HepG2 (cell line): ENCODE data around the gene ART1. TPM values are rescaled to one million over a fixed set of nuclear protein-coding genes. Genes with fewer than 3 reads are reported as not detected.

Source experiments
- ATAC-seq: fragments of 200-7000 bp; cut with Tn5 transposase; 3 replicates; pipeline ENCODE4 v1.9.1; 2020; ENCODE audit warnings: mild to moderate bottlenecking, moderate library complexity
- BruUV-seq: library from RNA; stranded (reverse); fragments of 400-500 nt; replicated peaks from 2 replicates; lab custom pipeline; 2021; lab: Mats Ljungman, UMichigan
- CTCF ChIA-PET: fragments of 300-600 bp; formaldehyde crosslinking; extraction: SDS; loops from one replicate; lab custom pipeline; 2021; ENCODE audit warnings: low total read pairs, inconsistent platforms, low intra/inter-chr PET ratio; lab: Yijun Ruan, JAX
- POLR2A ChIA-PET: fragments of 350-600 bp; sonication (Branson Sonifier 250); formaldehyde crosslinking; loops from one replicate; lab custom pipeline; 2020; ENCODE audit warnings: antibody characterized with exemption, inconsistent platforms; lab: Yijun Ruan, JAX
- DNase-seq: peaks from one replicate; pipeline ENCODE4 v3.0.0-alpha.2; 2015; ENCODE audit warnings: low spot score
- FAIRE-seq: peaks from 3 replicates; lab custom pipeline; 2011; peaks lifted over from hg19 to GRCh38; lab: Jason Lieb, UNC
- H2AFZ ChIP-seq: one replicate; pipeline ENCODE4 v1.6.1; 2011; ENCODE audit warnings: low read length, inconsistent platforms
- H3K27ac ChIP-seq: fragments of 300-600 bp; 3 replicates; pipeline ENCODE4 v1.8.0; 2011; ENCODE audit warnings: mixed run types, mild to moderate bottlenecking, mixed read lengths, low read length, inconsistent platforms; ENCODE audit not compliant: insufficient read depth; ENCODE audit errors: extremely low read length
- H3K27me3 ChIP-seq, 2 experiments: fragments of 200-600 bp in 1 of 2; 2 replicates in 1 of 2; 3 replicates in 1 of 2; pipeline versions ENCODE4 v1.6.0 to v1.8.0; 2011; ENCODE audit warnings: low read length in 2 of 2, mild to moderate bottlenecking in 2 of 2, moderate library complexity in 2 of 2, inconsistent platforms in 1 of 2; ENCODE audit not compliant: insufficient read depth in 2 of 2, control insufficient read depth in 1 of 2
- H3K36me3 ChIP-seq, 2 experiments: fragments of 200-600 bp in 1 of 2; replicated peaks in 1 of 2; 2 replicates in 1 of 2; 3 replicates in 1 of 2; pipeline versions ENCODE4 v1.5.1 to v1.8.0; 2011; ENCODE audit warnings: low read length in 2 of 2, inconsistent platforms in 1 of 2; ENCODE audit not compliant: insufficient read depth in 2 of 2, control insufficient read depth in 1 of 2
- H3K4me1 ChIP-seq: 2 replicates; pipeline ENCODE4 v1.5.1; 2012; ENCODE audit warnings: low read length, inconsistent platforms; ENCODE audit not compliant: insufficient read depth
- H3K4me2 ChIP-seq: 2 replicates; pipeline ENCODE4 v1.6.0; 2011; ENCODE audit warnings: low read depth, low read length, inconsistent platforms
- H3K4me3 ChIP-seq, 3 experiments: fragments of 200-600 bp in 1 of 3; sonication (generic), shearing (Covaris generic) in 1 of 3; replicated peaks in 1 of 3; 2 replicates each; pipeline ENCODE4 v1.5.1; 2011 to 2016; ENCODE audit warnings: low read length in 3 of 3, inconsistent platforms in 2 of 3, low read depth in 2 of 3, mild to moderate bottlenecking in 2 of 3, control low read depth in 1 of 3, mixed read lengths in 1 of 3; ENCODE audit not compliant: insufficient read depth in 1 of 3
- H3K79me2 ChIP-seq: one replicate; pipeline ENCODE4 v1.6.1; 2011; ENCODE audit warnings: low read length, inconsistent platforms; ENCODE audit not compliant: insufficient read depth
- H3K9ac ChIP-seq: 2 replicates; pipeline ENCODE4 v1.6.0; 2011; ENCODE audit warnings: mild to moderate bottlenecking, low read depth, low read length, inconsistent platforms; ENCODE audit not compliant: insufficient read depth
- H3K9me3 ChIP-seq: 2 replicates; pipeline ENCODE4 v1.5.1; 2012; ENCODE audit warnings: mild to moderate bottlenecking, low read length
- H4K20me1 ChIP-seq: 2 replicates; pipeline ENCODE4 v1.6.0; 2011; ENCODE audit warnings: inconsistent platforms, mild to moderate bottlenecking, low read length, moderate library complexity; ENCODE audit not compliant: insufficient read depth
- TARDBP ChIP-seq: sonication (generic); formaldehyde crosslinking; IDR thresholded peaks from 2 replicates; pipeline ENCODE4 v1.8.0; 2022; ENCODE audit warnings: mild to moderate bottlenecking, missing genetic modification reagents
- THAP11 ChIP-seq: IDR thresholded peaks from 2 replicates; pipeline ENCODE4 v1.6.1; 2016; ENCODE audit warnings: missing biosample characterization, missing genetic modification reagents
- WGBS: methylation state at CpG from one replicate; pipeline ENCODE4 v1.1.6; 2017; ENCODE audit warnings: low lambda C conversion rate; 5-methylcytosine and 5-hydroxymethylcytosine counted together
- in situ Hi-C: cut with HindIII; loops from 2 replicates; pipeline ENCODE4 v1.10.0; 2017; ENCODE audit warnings: low pct_unique_long_range_greater_than_20kb; ENCODE audit not compliant: extremely low pct_ligation_motif_present
- intact Hi-C: fragments of 100-400 bp; cut with micrococcal nuclease; formaldehyde crosslinking; loops from one replicate; pipeline ENCODE4 v1.10.0; 2022; ENCODE audit not compliant: unreplicated experiment
- polyA plus RNA-seq, 8 experiments: library from polyadenylated mRNA; depleted of rRNA in 3 of 8; stranded (reverse) in 7 of 8; unstranded in 1 of 8; fragments of >200 nt; fragmentation: Illumina TruSeq in 4 of 8; extraction: Trizol in 4 of 8; gene quantifications; 2 replicates each; pipeline versions ENCODE4 v1.2.1 to v1.2.3, GENCODE V29; 2011 to 2016; ENCODE audit warnings: low read depth in 4 of 8, missing spikeins in 1 of 8, mixed read lengths in 1 of 8; ENCODE audit not compliant: insufficient read depth in 1 of 8
- total RNA-seq, 5 experiments: library from RNA; depleted of rRNA; stranded (reverse); fragments of >200 nt; fragmentation: Illumina TruSeq; extraction: Trizol; gene quantifications; 2 replicates each; pipeline ENCODE4 v1.2.3, GENCODE V29; 2016; ENCODE audit warnings: low read depth in 1 of 5
- TF ChIP-seq, protein P1 (sequence below): IDR thresholded peaks from 2 replicates; pipeline ENCODE4 v1.6.1; 2018; ENCODE audit warnings: missing genetic modification reagents
- TF ChIP-seq, protein P2 (sequence below): sonication (generic); formaldehyde crosslinking; IDR thresholded peaks from 2 replicates; pipeline ENCODE4 v1.9.0; 2021; ENCODE audit warnings: missing genetic modification reagents, mild to moderate bottlenecking, borderline replicate concordance
- TF ChIP-seq, protein P3 (sequence below): sonication (generic); formaldehyde crosslinking; IDR thresholded peaks from 2 replicates; pipeline ENCODE4 v1.4.0; 2020; ENCODE audit warnings: mild to moderate bottlenecking, missing genetic modification reagents

ART1 gene
- total and polyA plus RNA-seq, 2 of the 13 experiments (the other 11 are each of a cell fraction or from before 2014, with no cell fraction given): not detected

DNA sequence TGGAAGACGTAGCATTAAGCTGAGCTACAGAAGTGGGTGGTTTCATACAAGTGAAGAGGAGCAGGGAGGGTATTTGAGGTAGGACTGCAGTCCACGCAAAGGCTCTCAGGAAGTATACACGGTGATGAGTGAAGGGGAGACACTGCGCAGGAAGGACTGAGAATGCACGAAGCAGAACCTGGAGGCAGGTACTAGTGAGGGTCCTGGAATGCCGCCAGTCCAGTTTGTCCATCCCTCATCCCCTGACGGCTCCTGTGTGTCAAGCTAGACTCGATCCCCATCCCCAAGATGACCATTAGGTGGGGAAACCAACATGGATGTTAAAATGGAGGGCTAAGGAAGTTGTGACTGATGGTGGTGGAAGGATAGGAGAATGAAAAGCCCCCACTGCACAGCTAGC is 26.9 kb upstream of the ART1 start:
- FAIRE-seq (no peak), DNase-seq (no peak), ATAC-seq (no peak)
- no peak overlapping the region for H2AFZ ChIP-seq
- in situ Hi-C loops (no loop called here), intact Hi-C loops (no loop called here)
- H3K27ac ChIP-seq: no peak overlapping the region
- TF ChIP-seq, protein P1, sequence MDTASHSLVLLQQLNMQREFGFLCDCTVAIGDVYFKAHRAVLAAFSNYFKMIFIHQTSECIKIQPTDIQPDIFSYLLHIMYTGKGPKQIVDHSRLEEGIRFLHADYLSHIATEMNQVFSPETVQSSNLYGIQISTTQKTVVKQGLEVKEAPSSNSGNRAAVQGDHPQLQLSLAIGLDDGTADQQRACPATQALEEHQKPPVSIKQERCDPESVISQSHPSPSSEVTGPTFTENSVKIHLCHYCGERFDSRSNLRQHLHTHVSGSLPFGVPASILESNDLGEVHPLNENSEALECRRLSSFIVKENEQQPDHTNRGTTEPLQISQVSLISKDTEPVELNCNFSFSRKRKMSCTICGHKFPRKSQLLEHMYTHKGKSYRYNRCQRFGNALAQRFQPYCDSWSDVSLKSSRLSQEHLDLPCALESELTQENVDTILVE: no peak
- TF ChIP-seq, protein P2, sequence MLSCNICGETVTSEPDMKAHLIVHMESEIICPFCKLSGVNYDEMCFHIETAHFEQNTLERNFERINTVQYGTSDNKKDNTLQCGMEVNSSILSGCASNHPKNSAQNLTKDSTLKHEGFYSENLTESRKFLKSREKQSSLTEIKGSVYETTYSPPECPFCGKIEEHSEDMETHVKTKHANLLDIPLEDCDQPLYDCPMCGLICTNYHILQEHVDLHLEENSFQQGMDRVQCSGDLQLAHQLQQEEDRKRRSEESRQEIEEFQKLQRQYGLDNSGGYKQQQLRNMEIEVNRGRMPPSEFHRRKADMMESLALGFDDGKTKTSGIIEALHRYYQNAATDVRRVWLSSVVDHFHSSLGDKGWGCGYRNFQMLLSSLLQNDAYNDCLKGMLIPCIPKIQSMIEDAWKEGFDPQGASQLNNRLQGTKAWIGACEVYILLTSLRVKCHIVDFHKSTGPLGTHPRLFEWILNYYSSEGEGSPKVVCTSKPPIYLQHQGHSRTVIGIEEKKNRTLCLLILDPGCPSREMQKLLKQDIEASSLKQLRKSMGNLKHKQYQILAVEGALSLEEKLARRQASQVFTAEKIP (CRISPR knock-in tag): no peak
- TF ChIP-seq, protein P3, sequence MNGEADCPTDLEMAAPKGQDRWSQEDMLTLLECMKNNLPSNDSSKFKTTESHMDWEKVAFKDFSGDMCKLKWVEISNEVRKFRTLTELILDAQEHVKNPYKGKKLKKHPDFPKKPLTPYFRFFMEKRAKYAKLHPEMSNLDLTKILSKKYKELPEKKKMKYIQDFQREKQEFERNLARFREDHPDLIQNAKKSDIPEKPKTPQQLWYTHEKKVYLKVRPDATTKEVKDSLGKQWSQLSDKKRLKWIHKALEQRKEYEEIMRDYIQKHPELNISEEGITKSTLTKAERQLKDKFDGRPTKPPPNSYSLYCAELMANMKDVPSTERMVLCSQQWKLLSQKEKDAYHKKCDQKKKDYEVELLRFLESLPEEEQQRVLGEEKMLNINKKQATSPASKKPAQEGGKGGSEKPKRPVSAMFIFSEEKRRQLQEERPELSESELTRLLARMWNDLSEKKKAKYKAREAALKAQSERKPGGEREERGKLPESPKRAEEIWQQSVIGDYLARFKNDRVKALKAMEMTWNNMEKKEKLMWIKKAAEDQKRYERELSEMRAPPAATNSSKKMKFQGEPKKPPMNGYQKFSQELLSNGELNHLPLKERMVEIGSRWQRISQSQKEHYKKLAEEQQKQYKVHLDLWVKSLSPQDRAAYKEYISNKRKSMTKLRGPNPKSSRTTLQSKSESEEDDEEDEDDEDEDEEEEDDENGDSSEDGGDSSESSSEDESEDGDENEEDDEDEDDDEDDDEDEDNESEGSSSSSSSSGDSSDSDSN (CRISPR knock-in tag): no peak
- TF ChIP-seq THAP11 (CRISPR knock-in tag) (no peak), TARDBP (no peak)
- peaks cover 0 to 12% of the 10 kb centered on the region in 2 experiments; a peak in 3 of 5 replicates for H3K27me3 ChIP-seq
- BruUV-seq: no TSS peak
- no peaks in the 10 kb centered on the region for H3K36me3 ChIP-seq
- ChIA-PET CTCF (no interaction called here), POLR2A (no interaction called here)
- no peaks in the 10 kb centered on the region for H4K20me1 ChIP-seq
- H3K9ac ChIP-seq: no peak overlapping the region
- no peaks in the 10 kb centered on the region for H3K9me3 ChIP-seq
- no peak overlapping the region for H3K4me2 ChIP-seq
- no peaks in the 10 kb centered on the region for H3K4me1 ChIP-seq
- no peak overlapping the region for H3K4me3 ChIP-seq
- no peaks in the 10 kb centered on the region for H3K79me2 ChIP-seq
- WGBS: 47% methylated on average over 8 of the region's 8 CpGs
